Measurements from ENCODE around the gene MANBA. TPM values are rescaled to one million over a fixed set of nuclear protein-coding genes. Genes with fewer than 3 reads are reported as not detected.

Gene MANBA
- total RNA-seq, 6 experiments from 2014 or later, result 11.3 to 18.2 (median 13.9) TPM

GRCh38 chr4:102791318-102791835 is 30.6 kb upstream of the MANBA start:
- intact Hi-C loops (cut with DNase I), result no loop called here
- no peaks in the 10 kb centered on the region for H3K9me3 ChIP-seq
- no peak overlapping the region for H3K27ac ChIP-seq
- TF ChIP-seq CTCF (IDR thresholded peaks at IDR 0.05) (no peak), POLR2A (IDR thresholded peaks at IDR 0.05) (no peak)
- H3K27me3 ChIP-seq, result no peaks in the 10 kb centered on the region
- no peak overlapping the region for H3K4me3 ChIP-seq
- H3K4me1 ChIP-seq, result peaks cover 0 to 9% (median 0%) of the 10 kb centered on the region in 4 donors
- H3K36me3 ChIP-seq, result peaks cover 0 to 16% (median 7%) of the 10 kb centered on the region in 4 donors
- DNase-seq, result no peak
- WGBS (ENCODE audit: insufficient coverage, low coverage, low lambda C conversion rate, missing lambda C conversion rate), result 93% methylated on average over 6 of the region's 7 CpGs
- peak in 2 of 4 donors; percentile 9 to 28 for ATAC-seq

GRCh38 chr4:102789317-102789717 is 28.5 kb upstream of the MANBA start:
- Histone ChIP-seq H3K4me1 (peaks cover 0 to 9% (median 0%) of the 10 kb centered on the region in 4 donors), H3K9me3 (no peaks in the 10 kb centered on the region), H3K36me3 (no peaks in the 10 kb centered on the region), H3K27me3 (no peaks in the 10 kb centered on the region), H3K4me3 (no peak overlapping the region), H3K27ac (no peak overlapping the region)
- no peak for DNase-seq
- no peak for TF ChIP-seq CTCF (IDR thresholded peaks at IDR 0.05)
- no peak for TF ChIP-seq POLR2A (IDR thresholded peaks at IDR 0.05)
- WGBS (ENCODE audit: insufficient coverage, low coverage, low lambda C conversion rate, missing lambda C conversion rate), result 68% methylated on average over 3 of the region's 3 CpGs
- ATAC-seq, result no peak
- intact Hi-C loops (cut with DNase I), result no loop called here

GRCh38 chr4:102787944-102788343 is 27.2 kb upstream of the MANBA start:
- 95% methylated on average over 3 of the region's 3 CpGs for WGBS (ENCODE audit: insufficient coverage, low coverage, low lambda C conversion rate, missing lambda C conversion rate)
- Histone ChIP-seq H3K4me3 (no peak overlapping the region), H3K9me3 (no peaks in the 10 kb centered on the region), H3K27me3 (no peaks in the 10 kb centered on the region), H3K27ac (no peak overlapping the region), H3K4me1 (peaks cover 0 to 9% (median 0%) of the 10 kb centered on the region in 4 donors), H3K36me3 (no peaks in the 10 kb centered on the region)
- intact Hi-C loops (cut with DNase I), result no loop called here
- TF ChIP-seq POLR2A (IDR thresholded peaks at IDR 0.05) (no peak), CTCF (IDR thresholded peaks at IDR 0.05) (no peak)
- DNase-seq, result no peak
- no peak for ATAC-seq

GRCh38 chr4:102787096-102787881 is 26.5 kb upstream of the MANBA start:
- WGBS (ENCODE audit: insufficient coverage, low coverage, low lambda C conversion rate, missing lambda C conversion rate), result 87% methylated on average over 4 of the region's 7 CpGs
- no peaks in the 10 kb centered on the region for H3K9me3 ChIP-seq
- H3K27ac ChIP-seq, result no peak overlapping the region
- no peaks in the 10 kb centered on the region for H3K36me3 ChIP-seq
- intact Hi-C loops (cut with DNase I), result no loop called here
- no peak overlapping the region for H3K4me3 ChIP-seq
- H3K4me1 ChIP-seq, result peaks cover 0 to 9% (median 0%) of the 10 kb centered on the region in 4 donors
- ATAC-seq (no peak), DNase-seq (no peak)
- TF ChIP-seq POLR2A (IDR thresholded peaks at IDR 0.05), result no peak
- TF ChIP-seq CTCF (IDR thresholded peaks at IDR 0.05), result no peak
- H3K27me3 ChIP-seq, result no peaks in the 10 kb centered on the region
